ENCODE results near the gene SCFD2.
"Not testable (repeated sequence)": the region's sequence is repeated elsewhere in the genome, so short reads cannot be mapped to it uniquely, and the experiment has no call there.

Gene SCFD2

DNA sequence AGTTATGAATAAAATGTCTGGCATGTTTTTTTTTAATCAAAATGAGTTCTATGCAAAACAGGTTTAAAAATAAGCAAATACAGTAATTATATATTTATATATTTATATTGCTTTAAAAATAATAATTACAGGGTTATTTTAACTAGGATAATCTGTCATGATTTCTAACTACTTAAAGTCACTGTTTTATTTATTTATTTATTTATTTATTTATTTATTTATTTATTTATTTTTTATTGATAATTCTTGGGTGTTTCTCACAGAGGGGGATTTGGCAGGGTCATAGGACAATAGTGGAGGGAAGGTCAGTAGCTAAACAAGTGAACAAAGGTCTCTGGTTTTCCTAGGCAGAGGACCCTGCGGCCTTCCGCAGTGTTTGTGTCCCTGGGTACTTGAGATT, 129.2 kb downstream of the SCFD2 start:
- DNase-seq, result not testable (repeated sequence)

DNA sequence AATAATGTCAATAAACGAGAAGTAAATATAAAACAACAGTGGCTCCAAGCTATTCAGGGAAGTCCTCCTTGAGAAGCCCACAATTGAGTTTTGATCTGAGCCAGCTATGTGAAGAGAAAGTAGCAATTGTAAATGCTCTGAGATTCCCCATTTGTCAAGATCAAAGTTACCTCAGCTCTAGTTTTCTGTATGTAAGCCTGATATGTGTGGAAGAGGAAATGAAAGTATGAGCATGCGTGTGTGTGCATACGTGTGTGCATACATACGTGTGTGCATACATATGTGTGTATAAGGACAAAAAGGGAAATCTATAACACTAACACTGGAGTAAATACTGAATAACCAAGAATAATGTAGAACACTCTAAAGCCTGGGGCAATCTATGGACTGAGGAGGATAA, 130.3 kb downstream of the SCFD2 start:
- no peak for DNase-seq

DNA sequence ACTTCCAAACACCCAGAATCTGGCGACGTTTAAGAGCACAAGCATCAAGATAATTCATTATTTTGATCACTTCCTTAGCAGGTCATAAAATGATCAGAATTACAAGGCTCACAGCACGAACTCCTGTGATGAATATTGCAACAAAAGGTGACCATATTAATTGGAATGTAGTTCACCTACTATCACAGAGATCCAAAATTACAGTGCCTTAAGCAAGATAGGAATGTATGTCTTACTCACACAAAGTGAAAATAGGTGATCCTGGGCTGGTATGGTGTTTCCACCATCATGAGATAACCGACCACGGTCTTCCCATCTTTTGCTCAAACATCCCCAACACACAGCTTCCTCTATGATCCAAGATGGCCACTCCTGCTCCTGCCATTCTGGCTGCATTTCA, 131.2 kb downstream of the SCFD2 start:
- no peak for DNase-seq

DNA sequence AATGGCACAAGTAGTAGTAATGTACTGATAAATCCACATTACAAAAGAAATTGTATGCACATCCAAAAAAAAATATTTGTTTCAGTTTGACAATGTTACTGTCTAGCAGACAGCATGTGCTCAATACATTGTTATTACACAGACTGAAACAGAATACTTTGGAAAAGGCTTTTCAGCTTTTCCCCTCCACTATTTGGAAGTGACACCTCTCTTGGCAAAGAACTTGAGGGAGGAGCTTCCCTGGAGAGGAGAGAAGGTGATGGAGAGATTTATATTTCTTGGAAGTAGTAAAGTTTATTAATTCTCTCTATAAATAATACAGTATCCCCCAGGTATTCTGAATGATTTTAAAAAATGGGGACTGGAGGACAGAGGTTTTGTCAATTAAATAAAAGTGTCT, 131.8 kb downstream of the SCFD2 start:
- no peak for DNase-seq

DNA sequence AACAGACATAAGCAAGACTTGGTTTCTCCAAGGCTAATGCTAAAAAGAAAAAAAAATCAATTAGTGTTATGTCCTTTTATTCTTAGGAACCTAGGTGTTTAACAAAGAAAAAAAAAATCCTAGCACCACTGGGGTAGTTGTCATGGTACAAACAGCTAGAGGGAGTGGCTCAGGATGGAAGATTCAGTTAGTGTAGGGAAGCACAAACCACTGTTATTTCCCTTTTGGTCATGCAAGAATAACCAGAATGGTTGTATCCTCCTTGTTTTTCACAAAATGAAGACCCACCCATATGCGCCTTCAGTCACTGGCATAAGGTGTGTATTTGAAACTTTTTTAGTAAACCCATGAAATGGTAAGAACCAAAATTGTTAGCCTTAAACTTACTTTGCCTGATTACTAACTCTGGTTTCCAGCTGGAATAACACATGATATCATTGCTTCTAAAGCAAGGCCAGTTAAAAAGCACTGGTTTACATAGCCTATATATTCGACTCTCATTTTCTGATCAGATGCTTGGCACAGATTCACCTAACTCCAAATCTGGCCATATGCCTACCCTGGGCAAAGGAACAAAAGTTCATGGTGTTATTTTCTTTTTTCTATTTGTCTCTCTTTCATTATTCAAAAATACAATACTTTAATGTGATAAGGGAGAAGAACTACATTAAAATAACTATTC, 132.6 kb downstream of the SCFD2 start:
- DNase-seq, result no peak

DNA sequence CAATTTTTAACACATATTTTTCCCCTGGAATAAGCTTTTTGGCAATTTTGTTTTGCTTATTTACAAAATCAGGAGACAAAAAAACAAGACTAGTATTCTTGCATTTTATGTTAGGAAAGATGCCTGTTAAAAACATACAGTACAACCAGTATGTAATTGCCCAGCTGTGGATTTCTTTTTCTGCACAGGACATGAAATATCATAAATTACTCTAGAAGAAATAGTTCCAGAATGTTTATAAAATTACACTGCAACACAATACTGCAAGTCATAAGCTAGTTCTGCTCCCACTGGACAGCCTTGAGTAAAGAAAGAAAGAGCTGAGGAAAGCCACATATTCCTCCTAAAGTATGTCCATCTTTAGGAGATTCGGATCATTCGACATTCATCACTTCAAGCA, 133.5 kb downstream of the SCFD2 start:
- no peak for DNase-seq

DNA sequence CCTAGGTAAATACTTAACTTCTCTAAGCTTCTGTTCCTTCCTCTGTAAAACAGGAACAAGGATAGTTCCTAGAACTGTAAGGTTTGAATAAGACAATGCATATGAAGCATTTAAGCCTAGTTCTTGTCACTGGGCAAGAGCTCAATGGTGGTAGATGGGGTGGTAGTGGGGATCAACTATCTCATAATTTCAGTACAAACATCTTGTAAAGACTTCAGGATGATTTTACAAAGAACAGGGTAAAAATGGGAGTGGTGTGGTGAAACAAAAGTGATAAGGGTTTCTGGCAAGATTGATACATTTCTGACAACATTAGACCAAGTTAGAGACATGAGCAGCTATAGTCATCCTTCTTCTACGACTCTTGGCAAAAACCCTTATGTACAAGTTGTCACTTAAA, 137.8 kb downstream of the SCFD2 start:
- no peak for DNase-seq

DNA sequence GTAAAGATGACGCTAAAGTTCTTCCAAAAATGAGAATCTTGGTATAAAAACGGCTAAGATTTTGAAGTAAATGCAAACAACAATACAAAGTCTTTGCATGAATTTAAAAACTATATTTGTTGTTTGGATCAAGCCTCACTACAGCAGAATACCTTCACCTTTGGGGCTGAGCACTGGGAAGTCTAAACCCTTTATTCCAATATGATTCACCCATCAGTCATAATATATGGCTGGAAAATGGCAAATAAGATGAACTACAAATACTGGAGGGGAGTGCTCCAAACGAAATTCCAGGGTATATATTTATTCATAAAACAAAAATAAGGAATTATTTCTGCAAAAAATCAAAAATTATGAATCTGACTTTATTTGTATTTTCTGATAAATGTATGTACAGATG, 138.4 kb downstream of the SCFD2 start:
- no peak for DNase-seq

DNA sequence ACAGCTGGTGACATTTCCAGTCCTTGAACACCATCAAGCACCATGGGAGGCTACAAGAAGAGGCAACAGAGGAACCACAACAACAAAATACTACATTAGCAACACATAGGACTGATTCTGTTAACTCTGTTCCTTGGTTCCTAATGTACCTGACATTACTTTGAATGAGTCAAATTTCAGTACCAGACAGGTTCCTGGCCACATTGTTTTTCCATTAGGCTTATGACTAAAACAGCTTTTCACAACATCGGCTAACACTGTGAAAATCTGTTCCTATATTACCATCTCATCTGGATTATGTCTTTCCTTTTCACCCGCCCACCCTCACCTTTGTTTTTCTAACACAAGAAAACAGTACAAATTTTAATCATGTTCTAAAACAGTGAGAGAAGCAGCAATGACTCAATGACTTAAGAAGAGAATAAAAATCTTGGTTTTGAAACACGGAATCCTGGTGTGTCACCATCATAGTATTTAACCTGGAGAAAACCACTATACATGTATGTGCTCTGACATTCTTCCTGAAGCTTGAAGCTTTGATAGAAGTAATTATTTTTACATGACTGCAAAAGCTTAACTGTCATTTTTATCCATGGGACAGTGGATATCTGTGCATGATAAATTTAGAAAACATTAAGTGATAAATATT, 143.9 kb downstream of the SCFD2 start:
- peak; percentile 5 for DNase-seq

DNA sequence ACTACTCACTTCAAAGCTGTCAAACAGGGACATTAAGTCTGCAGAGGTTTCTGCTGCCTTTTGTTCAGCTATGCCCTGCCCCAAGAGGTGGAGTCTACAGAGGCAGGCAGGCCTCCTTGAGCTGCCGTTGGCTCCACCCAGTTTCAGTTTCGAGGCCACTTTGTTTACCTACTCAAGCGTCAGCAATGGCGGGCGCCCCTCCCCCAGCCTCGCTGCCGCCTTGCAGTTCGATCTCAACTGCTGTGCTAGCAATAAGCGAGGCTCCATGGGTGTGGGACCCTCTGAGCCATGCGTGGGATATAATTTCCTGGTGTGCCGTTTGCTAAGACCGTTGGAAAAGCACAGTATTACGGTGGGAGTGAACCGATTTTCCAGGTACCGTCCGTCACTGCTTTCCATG, 146.7 kb downstream of the SCFD2 start:
- DNase-seq, result not testable (repeated sequence)

DNA sequence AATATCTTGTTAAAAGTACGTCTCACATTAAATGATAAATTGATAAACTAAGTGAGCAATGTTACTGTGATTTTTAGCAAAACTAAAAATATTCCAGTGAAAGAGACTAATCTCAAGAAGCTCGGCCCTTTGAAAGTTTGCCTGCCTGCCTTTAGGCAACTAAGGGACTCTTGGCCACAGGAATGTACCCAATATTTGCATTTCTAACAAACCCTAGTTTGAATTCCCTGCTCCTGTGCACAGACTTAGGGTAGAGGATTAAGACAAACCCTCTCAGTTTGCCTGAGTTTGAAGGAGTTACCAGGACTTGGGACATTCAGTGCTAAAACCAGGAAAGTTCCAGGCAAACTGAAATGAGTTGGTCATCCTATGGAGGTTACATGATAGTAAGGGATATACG, 157.1 kb downstream of the SCFD2 start:
- DNase-seq, result no peak

DNA sequence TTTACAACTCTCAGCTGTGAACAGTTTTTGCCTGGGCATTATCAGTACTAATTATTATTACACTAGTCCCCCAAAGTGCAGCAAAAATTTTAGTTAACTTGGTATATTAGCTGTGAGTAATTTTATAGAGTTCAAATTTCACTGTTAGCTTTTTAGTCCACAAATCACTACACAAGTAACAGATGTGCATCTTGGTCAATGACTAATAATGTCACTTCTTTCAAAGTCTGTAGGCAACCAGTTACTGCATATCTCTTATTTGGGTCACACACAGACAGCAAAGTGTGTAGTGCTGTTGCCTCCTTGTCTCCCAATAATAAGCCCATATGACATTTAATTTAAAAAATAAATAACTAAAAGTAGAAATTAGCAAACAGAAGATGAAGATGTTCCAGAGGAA, 159.9 kb downstream of the SCFD2 start:
- DNase-seq, result no peak

DNA sequence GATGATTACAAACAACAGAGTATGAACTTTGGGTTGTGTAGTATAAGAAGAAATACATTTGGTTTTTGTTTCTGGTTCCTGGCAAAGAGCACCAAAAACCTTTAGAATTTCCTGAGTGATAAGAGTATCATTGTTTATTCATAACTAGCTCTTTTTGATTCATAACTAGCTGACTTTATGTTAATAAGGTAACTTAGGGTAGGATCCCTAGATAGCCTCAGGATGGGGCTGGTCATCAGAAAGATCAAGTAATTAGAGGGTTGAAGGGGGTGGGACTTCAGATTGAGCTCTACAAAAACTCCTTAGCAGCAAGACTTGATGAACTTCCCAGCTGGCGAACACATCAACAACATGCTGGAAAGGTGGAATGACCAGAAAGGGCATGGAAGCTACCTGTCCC, 166.5 kb downstream of the SCFD2 start:
- no peak for DNase-seq

DNA sequence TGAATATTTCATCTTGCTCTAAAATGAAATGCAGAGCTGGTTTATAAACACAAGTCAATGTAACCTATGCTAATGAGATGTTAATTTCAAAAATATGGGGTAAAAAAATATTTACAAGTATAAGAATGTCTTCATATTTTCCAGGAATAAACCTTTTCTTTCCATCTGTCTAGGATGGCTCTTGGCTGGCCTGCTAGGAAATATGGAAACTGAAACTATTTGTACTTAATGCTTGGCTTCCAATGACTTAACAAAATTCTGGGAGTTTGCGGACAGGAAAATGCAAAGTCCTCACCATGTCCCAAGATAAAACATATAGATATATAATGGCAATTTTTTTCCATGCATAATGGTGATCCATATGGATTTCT, 168.1 kb downstream of the SCFD2 start:
- no peak for DNase-seq

DNA sequence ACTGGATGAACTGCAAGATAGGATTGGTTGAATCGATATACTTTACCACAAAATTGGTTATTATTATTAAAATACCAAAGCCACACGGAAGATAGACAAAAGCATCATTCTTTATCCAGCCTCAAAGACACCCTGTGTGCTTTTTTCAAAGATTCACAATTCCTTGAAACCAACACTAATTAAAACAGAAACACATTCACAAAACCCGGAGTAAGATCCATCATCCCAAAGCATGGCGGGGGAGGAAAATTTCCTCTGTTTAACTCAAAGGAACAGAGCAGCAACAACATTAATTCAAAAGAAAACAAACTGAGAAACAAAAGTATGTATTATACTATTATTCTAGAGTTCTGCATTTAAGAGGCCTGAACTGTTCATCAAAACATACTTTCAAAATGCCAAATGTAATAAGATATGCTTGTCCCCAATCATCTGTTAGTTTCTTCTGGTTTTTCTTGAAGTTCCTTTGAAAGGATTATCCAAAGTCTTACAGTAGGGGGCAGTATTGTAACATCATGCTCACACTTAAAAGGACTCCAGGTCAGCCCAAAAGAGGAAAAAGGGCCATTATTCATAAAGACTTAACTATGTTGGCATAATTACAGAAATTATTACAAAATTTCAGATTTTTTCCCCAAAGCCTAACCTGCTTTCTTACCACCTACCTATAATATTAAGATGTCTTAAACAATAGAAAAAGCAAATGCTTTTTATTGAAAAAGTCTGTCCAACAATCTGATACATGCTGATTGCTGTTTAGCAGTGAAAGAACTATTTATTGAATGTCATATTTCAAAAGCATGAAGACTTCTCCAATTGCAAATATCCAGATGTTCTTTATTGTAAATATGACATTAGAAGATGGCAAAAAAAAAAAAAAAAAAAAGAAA, 168.7 kb downstream of the SCFD2 start:
- DNase-seq, result no peak

DNA sequence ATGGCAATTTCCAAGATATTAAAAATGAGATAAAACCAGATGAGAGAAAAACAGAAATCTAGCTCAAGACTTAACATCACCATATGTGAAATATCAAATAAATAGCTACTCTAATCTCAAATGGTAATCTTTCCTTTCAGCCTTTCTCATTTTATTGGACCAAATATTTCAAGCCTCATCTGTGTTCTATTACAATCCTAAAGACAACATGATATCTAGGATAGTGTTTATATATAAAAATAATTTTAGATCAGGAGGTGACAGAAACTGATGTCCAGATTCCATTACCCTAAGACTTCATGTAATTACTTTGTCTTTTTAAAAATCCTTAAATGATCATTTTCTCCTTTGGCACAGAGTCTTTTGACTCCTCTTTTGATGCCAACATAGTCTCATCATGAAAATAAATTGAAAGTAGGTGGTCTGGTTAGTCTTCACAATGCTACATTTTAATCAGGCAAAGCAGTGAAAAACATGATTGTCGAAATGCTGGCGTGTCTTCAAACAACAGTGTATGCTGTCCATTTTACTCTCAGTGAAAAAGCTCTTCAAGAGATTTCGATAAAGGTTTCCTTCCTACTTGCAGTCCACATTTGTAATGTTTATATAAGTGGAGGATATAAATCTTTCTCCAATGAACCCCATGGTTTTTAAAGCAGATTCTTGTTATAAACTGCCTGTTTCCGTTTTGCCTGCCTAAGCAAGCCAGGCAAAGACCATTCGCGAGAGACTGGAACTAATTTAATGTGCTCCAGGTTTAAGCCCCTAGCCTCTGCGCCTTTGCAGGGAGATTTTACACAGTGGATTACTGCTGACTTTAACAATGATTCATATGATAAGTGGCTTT, 169.8 kb downstream of the SCFD2 start:
- no peak for DNase-seq

DNA sequence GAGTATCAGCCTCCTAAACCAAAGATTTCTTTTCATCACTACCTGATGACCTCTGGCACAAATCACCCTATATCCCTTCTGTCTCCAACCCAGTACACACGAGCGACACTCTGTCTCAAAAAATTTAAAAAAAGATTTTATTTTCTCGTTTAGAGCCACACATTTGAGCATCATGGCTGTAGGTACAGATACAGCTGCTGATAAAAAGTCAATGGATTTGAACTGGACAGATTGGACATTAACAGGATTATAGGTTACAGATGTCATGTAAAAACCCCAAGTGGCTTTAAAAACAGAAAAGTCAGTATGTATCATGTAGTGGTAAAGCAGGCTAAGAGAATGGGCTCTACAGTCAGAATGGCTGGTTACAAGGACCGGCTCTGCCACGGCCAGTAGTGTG, 171.1 kb downstream of the SCFD2 start:
- DNase-seq, result no peak

DNA sequence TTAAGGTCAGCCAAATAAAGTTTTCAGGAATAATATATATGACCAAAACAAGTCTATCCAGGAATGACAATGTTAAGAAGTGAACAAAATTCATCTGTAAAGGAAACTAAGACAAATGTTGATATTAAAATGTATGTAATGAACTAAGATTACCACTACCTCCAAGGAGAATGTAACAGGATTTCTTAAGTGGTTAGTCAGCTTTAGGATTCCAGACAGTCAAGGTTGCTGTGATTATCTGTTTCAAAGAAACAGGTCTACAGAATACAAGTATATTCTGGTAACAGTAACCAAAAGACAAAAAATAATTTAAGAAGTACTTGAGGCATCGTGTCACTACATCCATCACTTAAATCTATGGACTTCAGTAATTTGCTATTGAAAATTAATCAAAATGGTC, 172.8 kb downstream of the SCFD2 start:
- DNase-seq, result no peak

DNA sequence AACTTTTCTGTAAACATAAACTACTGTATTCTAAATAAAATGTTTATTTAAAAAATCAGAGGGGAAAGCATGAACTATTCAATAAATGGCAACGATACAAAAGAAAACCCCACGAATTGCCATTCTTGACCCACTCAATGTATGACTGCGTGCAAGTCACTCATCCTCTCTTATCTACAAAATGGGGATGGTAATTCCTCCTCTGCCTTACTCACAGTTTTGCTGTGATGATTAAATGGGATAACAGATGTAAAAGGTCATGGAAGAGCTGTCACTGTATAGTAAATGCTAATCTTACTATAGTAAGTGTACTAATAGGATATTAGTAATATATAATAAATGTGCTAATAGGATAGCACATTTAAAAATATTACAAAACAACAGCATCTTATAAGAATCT, 173.4 kb downstream of the SCFD2 start:
- DNase-seq, result no peak

DNA sequence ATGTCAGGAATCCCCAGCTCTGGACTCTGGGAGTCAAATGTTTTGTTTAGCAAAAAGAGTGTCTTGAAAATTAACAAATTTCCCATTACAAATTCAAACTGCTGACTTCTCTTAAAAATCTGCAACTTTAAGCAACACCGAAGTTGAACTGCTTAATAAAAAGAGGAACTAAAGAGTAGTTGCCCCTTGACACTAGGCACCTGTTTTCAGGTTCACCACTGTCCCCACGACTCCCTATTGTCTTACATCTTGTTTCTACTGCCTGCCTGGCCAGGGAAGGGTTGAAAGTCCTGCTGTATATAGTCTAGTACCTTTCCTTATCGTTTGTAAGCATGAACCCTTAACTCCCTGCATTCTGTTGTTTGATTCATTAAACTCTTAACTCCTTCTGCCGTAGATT, 173.9 kb downstream of the SCFD2 start:
- DNase-seq, result no peak

DNA sequence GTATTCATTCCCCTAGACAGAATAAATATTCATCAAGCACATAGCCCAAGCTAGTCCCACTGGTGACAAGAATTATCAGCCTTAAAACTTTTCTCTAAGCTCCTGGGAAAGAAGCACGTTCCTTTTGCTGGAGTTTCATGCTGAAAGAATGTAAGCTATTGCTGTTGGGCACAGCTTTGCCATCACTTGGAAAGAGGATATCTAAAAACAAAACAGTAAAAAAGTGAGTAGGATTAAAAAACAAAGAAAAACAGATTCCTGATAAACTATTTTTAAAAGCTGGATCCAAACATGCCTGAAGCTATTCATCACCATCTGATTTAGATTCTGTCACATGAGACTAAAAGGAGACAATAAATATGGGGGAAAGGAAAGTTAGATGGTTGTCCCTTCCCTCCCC, 176.8 kb downstream of the SCFD2 start:
- no peak for DNase-seq

DNA sequence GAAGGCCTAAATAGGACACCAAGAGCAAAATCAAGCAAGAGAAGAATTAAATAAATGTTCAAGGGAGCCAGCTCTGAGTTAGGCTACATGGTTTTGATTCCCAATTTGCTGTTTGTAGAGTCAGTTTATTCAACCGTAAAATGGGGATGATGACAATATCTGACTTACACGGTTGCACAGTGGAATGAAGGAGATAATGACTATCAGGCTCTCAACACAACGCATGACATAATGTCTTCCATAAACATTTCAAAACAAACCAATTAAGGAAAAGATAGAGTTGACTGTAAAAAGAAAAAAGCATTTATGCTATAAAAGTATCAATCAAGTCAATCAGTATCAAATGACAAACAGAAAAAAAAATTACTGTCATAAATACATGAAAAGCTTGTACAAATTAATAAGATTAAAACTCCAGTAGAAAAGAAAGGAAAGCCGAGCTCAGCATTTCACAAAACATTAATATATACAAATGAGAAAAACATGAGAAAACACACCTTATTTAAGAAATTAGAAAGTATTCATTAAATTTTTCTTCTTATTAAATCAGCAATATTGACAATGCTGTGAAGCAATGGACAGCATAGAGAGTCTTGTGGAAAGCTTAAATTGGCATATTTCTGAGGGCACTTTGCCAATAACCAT, 179.0 kb downstream of the SCFD2 start:
- DNase-seq, result no peak
